Right lung (tissue), 10 donors: ENCODE data around the gene KCNMB4. TPM values are rescaled to one million over a fixed set of nuclear protein-coding genes. Genes with fewer than 3 reads are reported as not detected.

Source experiments
- DNase-seq, 2 donors: peaks; one replicate each; pipeline ENCODE4 v3.0.0-alpha.2; 2013
- long read RNA-seq, 8 donors: transcript quantifications; one replicate each; lab custom pipeline, GENCODE V29; 2026
- polyA plus RNA-seq, 5 donors: library from polyadenylated mRNA; unstranded; fragments of 120-200 nt; gene quantifications; one replicate each; pipeline versions ENCODE4 v1.2.1 to v1.2.3, GENCODE V29; 2013; ENCODE audit warnings: inconsistent platforms in 1 of 5, low replicate concordance in 1 of 5; ENCODE audit not compliant: insufficient read length in 5 of 5, insufficient read depth in 1 of 5

KCNMB4 gene
- polyA plus RNA-seq: 10 to 100 TPM; 21.4 to 27.2 (median 23.6) TPM
- long read RNA-seq, donor 1, full-length matches to known transcripts: 18 of 18 reads
- long read RNA-seq, donor 1, partial matches to known transcripts: 0 of 18 reads
- long read RNA-seq, donor 1, other reads (novel, unspliced or antisense): 0 of 18 reads
- long read RNA-seq, donor 2, full-length matches to known transcripts: 5 of 5 reads
- long read RNA-seq, donor 2, partial matches to known transcripts: 0 of 5 reads
- long read RNA-seq, donor 2, other reads (novel, unspliced or antisense): 0 of 5 reads
- long read RNA-seq, donor 3, full-length matches to known transcripts: 10 of 10 reads
- long read RNA-seq, donor 3, partial matches to known transcripts: 0 of 10 reads
- long read RNA-seq, donor 3, other reads (novel, unspliced or antisense): 0 of 10 reads
- long read RNA-seq, donor 4, full-length matches to known transcripts: 6 of 6 reads
- long read RNA-seq, donor 4, partial matches to known transcripts: 0 of 6 reads
- long read RNA-seq, donor 4, other reads (novel, unspliced or antisense): 0 of 6 reads
- long read RNA-seq, donor 5, full-length matches to known transcripts: 19 of 26 reads
- long read RNA-seq, donor 5, partial matches to known transcripts: 7 of 26 reads
- long read RNA-seq, donor 5, other reads (novel, unspliced or antisense): 0 of 26 reads
- long read RNA-seq, donor 6, full-length matches to known transcripts: 12 of 12 reads
- long read RNA-seq, donor 6, partial matches to known transcripts: 0 of 12 reads
- long read RNA-seq, donor 6, other reads (novel, unspliced or antisense): 0 of 12 reads
- long read RNA-seq, donor 7, full-length matches to known transcripts: 18 of 18 reads
- long read RNA-seq, donor 7, partial matches to known transcripts: 0 of 18 reads
- long read RNA-seq, donor 7, other reads (novel, unspliced or antisense): 0 of 18 reads
- long read RNA-seq, donor 8, full-length matches to known transcripts: 7 of 7 reads
- long read RNA-seq, donor 8, partial matches to known transcripts: 0 of 7 reads
- long read RNA-seq, donor 8, other reads (novel, unspliced or antisense): 0 of 7 reads

- peak; percentile 61 to 69 for DNase-seq
These were observed at the start of gene KCNMB4 for GRCh38 chr12:70365648-70366518. TSS of gene KCNMB4 (plus strand) at chr12:70366290. CDS start at chr12:70366735, 445 bp downstream.

- DNase-seq: no peak
These were observed 48.3 kb upstream of the KCNMB4 start for GRCh38 chr12:70317781-70318180.

GRCh38 chr12:70319605-70320004, 46.5 kb upstream of the KCNMB4 start:
- DNase-seq: no peak

- no peak for DNase-seq
These were observed 44.9 kb upstream of the KCNMB4 start for GRCh38 chr12:70321191-70321590.

GRCh38 chr12:70327541-70327940, 38.5 kb upstream of the KCNMB4 start:
- no peak for DNase-seq

- DNase-seq: no peak
These were observed 36.4 kb upstream of the KCNMB4 start for GRCh38 chr12:70329728-70330127.

GRCh38 chr12:70330158-70330557, 35.9 kb upstream of the KCNMB4 start:
- no peak for DNase-seq

- DNase-seq: no peak
These were observed 33.9 kb upstream of the KCNMB4 start for GRCh38 chr12:70332236-70332635.

GRCh38 chr12:70334742-70335141, 31.3 kb upstream of the KCNMB4 start:
- no peak for DNase-seq

GRCh38 chr12:70338531-70338930, 27.6 kb upstream of the KCNMB4 start:
- DNase-seq: no peak

- no peak for DNase-seq
These were observed 15.0 kb upstream of the KCNMB4 start for GRCh38 chr12:70351076-70351475.

GRCh38 chr12:70353780-70354660, 12.1 kb upstream of the KCNMB4 start:
- DNase-seq: no peak

GRCh38 chr12:70354787-70355186, 11.3 kb upstream of the KCNMB4 start:
- no peak for DNase-seq

GRCh38 chr12:70355972-70356371, 10.1 kb upstream of the KCNMB4 start:
- DNase-seq: no peak

GRCh38 chr12:70359458-70360197, 6.5 kb upstream of the KCNMB4 start:
- DNase-seq: no peak

GRCh38 chr12:70360218-70360617, 5.9 kb upstream of the KCNMB4 start:
- DNase-seq: no peak

- DNase-seq: no peak
These were observed 1.2 kb upstream of the KCNMB4 start for GRCh38 chr12:70364695-70365397.

GRCh38 chr12:70365398-70365647, 767 bp upstream of the KCNMB4 start:
- no peak for DNase-seq
